ENCODE results near the gene TBL1X. TPM values are rescaled to one million over a fixed set of nuclear protein-coding genes. Genes with fewer than 3 reads are reported as not detected.

The TBL1X gene
- total and polyA plus RNA-seq, 2 donors (not counting 3 experiments of a cell fraction or from before 2014, with no cell fraction given), result 8.7 to 25.3 TPM

DNA sequence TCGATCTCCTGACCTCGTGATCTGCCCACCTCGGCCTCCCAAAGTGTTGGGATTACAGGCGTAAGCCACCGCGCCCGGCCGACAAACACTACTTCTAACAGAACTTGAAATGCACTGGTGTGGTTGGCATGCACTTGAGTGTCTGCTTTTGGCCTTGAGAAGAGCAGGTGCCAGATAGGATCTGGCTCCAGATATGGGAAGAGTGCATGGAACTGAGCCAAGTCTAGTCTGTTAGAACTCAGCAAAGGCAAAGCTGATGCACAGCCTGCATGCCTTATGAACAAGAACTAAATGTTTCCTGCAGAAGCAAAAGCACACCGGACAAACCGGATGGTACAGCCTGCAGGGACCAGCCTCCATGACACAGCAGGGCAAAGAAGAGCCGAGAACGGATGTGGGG is 35.1 kb upstream of the TBL1X start:
- no peak for FAIRE-seq
- Histone ChIP-seq H3K27ac (ENCODE audit: insufficient read depth, low read depth, low read length) (no peak overlapping the region), H3K27me3 (ENCODE audit: control insufficient read depth in 2 of 2, insufficient read depth in 2 of 2, low read length in 2 of 2) (no peaks in the 10 kb centered on the region), H3K9me1 (replicated peaks; ENCODE audit: control insufficient read depth, extremely low read depth, insufficient read depth, low read length) (no peaks in the 10 kb centered on the region), H3K4me3 (replicated peaks in 1 of 3; ENCODE audit: insufficient read depth in 1 of 3, low read depth in 1 of 3, low read length in 3 of 3) (no peak overlapping the region), H3K4me1 (ENCODE audit: control insufficient read depth, extremely low read depth, insufficient read depth, low read length) (no peaks in the 10 kb centered on the region), H3K9me3 (replicated peaks; ENCODE audit: control insufficient read depth, insufficient read depth, low read length) (no peaks in the 10 kb centered on the region), H3K79me2 (ENCODE audit: control insufficient read depth, insufficient read depth, low read length) (no peaks in the 10 kb centered on the region), H2AFZ (ENCODE audit: low read depth, low read length) (no peak overlapping the region), H3K4me2 (ENCODE audit: insufficient read depth, low read length) (no peak overlapping the region), H4K20me1 (replicated peaks; ENCODE audit: control insufficient read depth, extremely low read depth, insufficient read depth, low read length) (no peaks in the 10 kb centered on the region), H3K36me3 (ENCODE audit: control insufficient read depth in 2 of 2, extremely low read depth in 1 of 2, insufficient read depth in 2 of 2, low read length in 2 of 2) (no peaks in the 10 kb centered on the region), H3K9ac (replicated peaks; ENCODE audit: extremely low read depth, insufficient read depth, low read length) (no peak overlapping the region)
- intact Hi-C loops (cut with micrococcal nuclease) (no loop called here), dilution Hi-C loops (cut with MboI; ENCODE audit: extremely low pct_ligation_motif_present, low sequenced_read_pairs) (no loop called here)
- ChIA-PET CTCF (no interaction called here), POLR2A (no interaction called here)
- no TSS peak for BruUV-seq (replicated peaks)
- TF ChIP-seq POLR2A (IDR thresholded peaks at IDR 0.05; ENCODE audit: low read depth, low read length), result no peak
- TF ChIP-seq GATA2 (IDR thresholded peaks at IDR 0.05; ENCODE audit: insufficient read depth, insufficient read length, low read depth, low read length), result no peak
- no peak for TF ChIP-seq EZH2 (IDR thresholded peaks at IDR 0.05; ENCODE audit: borderline replicate concordance, low read depth, low read length, severe bottlenecking)
- TF ChIP-seq, protein P1, sequence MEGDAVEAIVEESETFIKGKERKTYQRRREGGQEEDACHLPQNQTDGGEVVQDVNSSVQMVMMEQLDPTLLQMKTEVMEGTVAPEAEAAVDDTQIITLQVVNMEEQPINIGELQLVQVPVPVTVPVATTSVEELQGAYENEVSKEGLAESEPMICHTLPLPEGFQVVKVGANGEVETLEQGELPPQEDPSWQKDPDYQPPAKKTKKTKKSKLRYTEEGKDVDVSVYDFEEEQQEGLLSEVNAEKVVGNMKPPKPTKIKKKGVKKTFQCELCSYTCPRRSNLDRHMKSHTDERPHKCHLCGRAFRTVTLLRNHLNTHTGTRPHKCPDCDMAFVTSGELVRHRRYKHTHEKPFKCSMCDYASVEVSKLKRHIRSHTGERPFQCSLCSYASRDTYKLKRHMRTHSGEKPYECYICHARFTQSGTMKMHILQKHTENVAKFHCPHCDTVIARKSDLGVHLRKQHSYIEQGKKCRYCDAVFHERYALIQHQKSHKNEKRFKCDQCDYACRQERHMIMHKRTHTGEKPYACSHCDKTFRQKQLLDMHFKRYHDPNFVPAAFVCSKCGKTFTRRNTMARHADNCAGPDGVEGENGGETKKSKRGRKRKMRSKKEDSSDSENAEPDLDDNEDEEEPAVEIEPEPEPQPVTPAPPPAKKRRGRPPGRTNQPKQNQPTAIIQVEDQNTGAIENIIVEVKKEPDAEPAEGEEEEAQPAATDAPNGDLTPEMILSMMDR (IDR thresholded peaks at IDR 0.05; ENCODE audit: extremely low read depth in 1 of 2, insufficient read depth in 1 of 2, low read depth in 1 of 2, low read length in 2 of 2), result no peak
- TF ChIP-seq MYC (IDR thresholded peaks at IDR 0.05; ENCODE audit: low read depth, low read length), result no peak
- no peak for TF ChIP-seq FOS (IDR thresholded peaks at IDR 0.05; ENCODE audit: borderline replicate concordance, insufficient read depth, low read length)
- TF ChIP-seq POLR2AphosphoS5 (IDR thresholded peaks at IDR 0.05; ENCODE audit: insufficient read depth, low read depth, low read length), result no peak
- TF ChIP-seq, protein P2, sequence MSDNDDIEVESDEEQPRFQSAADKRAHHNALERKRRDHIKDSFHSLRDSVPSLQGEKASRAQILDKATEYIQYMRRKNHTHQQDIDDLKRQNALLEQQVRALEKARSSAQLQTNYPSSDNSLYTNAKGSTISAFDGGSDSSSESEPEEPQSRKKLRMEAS (IDR thresholded peaks at IDR 0.05; ENCODE audit: insufficient read depth, insufficient read length), result no peak
- no peak for TF ChIP-seq JUN (IDR thresholded peaks at IDR 0.05; ENCODE audit: borderline replicate concordance, insufficient read depth, insufficient read length, low read depth)
- no peak for DNase-seq (ENCODE audit: low read depth, low spot score)

All from endothelial cell of umbilical vein (primary cell).